K562 (cell line): Measurements from ENCODE around the gene TMEM131. TPM values are rescaled to one million over a fixed set of nuclear protein-coding genes. Genes with fewer than 3 reads are reported as not detected.

Experiments used
- ADNP ChIP-seq: fragments of 200-800 bp; sonication (Bioruptor generic); IDR thresholded peaks from 2 replicates; pipeline ENCODE4 v1.6.1; 2016; ENCODE audit warnings: missing genetic modification characterization, missing compliant biosample characterization
- CREM ChIP-seq: IDR thresholded peaks from 2 replicates; pipeline ENCODE4 v1.6.1; 2014; ENCODE audit warnings: antibody characterized with exemption, low read depth
- MYBL2 ChIP-seq, 2 experiments: fragments of 450-650 bp in 1 of 2; sonication (generic) in 1 of 2; formaldehyde crosslinking in 1 of 2; IDR thresholded peaks; 2 replicates each; pipeline versions ENCODE4 v1.6.1 to v1.8.1; 2017 to 2022; ENCODE audit warnings: borderline replicate concordance in 1 of 2, inconsistent platforms in 1 of 2, low read depth in 1 of 2, mild to moderate bottlenecking in 1 of 2, missing genetic modification reagents in 1 of 2, moderate library complexity in 1 of 2
- NR2C2 ChIP-seq, 2 experiments: fragments of 200-800 bp in 1 of 2; sonication (Bioruptor generic) in 1 of 2; sonication (generic) in 1 of 2; formaldehyde crosslinking in 1 of 2; IDR thresholded peaks; 2 replicates each; pipeline versions ENCODE4 v1.6.1 to v1.8.0; 2016 to 2022; ENCODE audit warnings: mild to moderate bottlenecking in 1 of 2, missing compliant biosample characterization in 1 of 2, missing genetic modification characterization in 1 of 2, missing genetic modification reagents in 1 of 2
- SAFB ChIP-seq: fragments of 200-400 bp; formaldehyde crosslinking; IDR thresholded peaks from 2 replicates; pipeline ENCODE4 v1.6.1; 2017; ENCODE audit warnings: low read depth, low read length, borderline replicate concordance
- SAFB2 ChIP-seq: fragments of 200-400 bp; formaldehyde crosslinking; IDR thresholded peaks from 2 replicates; pipeline ENCODE4 v1.6.1; 2018; ENCODE audit warnings: borderline replicate concordance, low read length, low read depth, moderate library complexity; ENCODE audit not compliant: severe bottlenecking
- SP1 ChIP-seq: sonication (generic); formaldehyde crosslinking; IDR thresholded peaks from 2 replicates; pipeline ENCODE4 v1.8.1; 2022; ENCODE audit warnings: mild to moderate bottlenecking, missing genetic modification reagents
- SUPT5H ChIP-seq: fragments of 450-650 bp; IDR thresholded peaks from 2 replicates; pipeline ENCODE4 v1.6.1; 2016
- THAP7 ChIP-seq: fragments of 250-450 bp; sonication (Bioruptor Pico); IDR thresholded peaks from 2 replicates; pipeline ENCODE4 v1.5.0; 2021
- TOE1 ChIP-seq, 2 experiments: fragments of 450-650 bp in 1 of 2; sonication (generic) in 1 of 2; formaldehyde crosslinking in 1 of 2; IDR thresholded peaks; 2 replicates each; pipeline versions ENCODE4 v1.7.1 to v1.8.0; 2016 to 2022; ENCODE audit warnings: borderline replicate concordance in 2 of 2, mild to moderate bottlenecking in 2 of 2, antibody characterized with exemption in 1 of 2, inconsistent platforms in 1 of 2, low read depth in 1 of 2, missing genetic modification reagents in 1 of 2, moderate library complexity in 1 of 2
- USF1 ChIP-seq: sonication (generic); formaldehyde crosslinking; IDR thresholded peaks from 2 replicates; pipeline ENCODE4 v1.9.0; 2022; ENCODE audit warnings: mild to moderate bottlenecking, missing genetic modification reagents
- ZBTB5 ChIP-seq: fragments of 450-650 bp; IDR thresholded peaks from 2 replicates; pipeline ENCODE4 v1.6.1; 2017; ENCODE audit warnings: antibody characterized with exemption
- ZMIZ1 ChIP-seq, 2 experiments: fragments of 150-350 bp in 1 of 2; IDR thresholded peaks; 2 replicates each; pipeline ENCODE4 v1.6.1; 2012 to 2016; ENCODE audit warnings: low read depth in 2 of 2, low read length in 2 of 2, mild to moderate bottlenecking in 1 of 2, moderate library complexity in 1 of 2
- ZNF639 ChIP-seq, 2 experiments: fragments of 200-800 bp in 1 of 2; sonication (Bioruptor generic) in 1 of 2; sonication (generic) in 1 of 2; formaldehyde crosslinking in 1 of 2; IDR thresholded peaks in 1 of 2; conservative IDR thresholded peaks in 1 of 2; 2 replicates each; pipeline versions ENCODE4 v1.5.0 to v1.6.1; 2016 to 2020; ENCODE audit warnings: missing compliant biosample characterization in 1 of 2, missing genetic modification characterization in 1 of 2, missing genetic modification reagents in 1 of 2
- polyA plus RNA-seq, 8 experiments: library from polyadenylated mRNA; depleted of rRNA in 4 of 8; stranded (reverse) in 5 of 8; unstranded in 3 of 8; fragments of >200 nt; fragmentation: Nextera tagmentation in 2 of 8; fragmentation: Illumina TruSeq in 1 of 8; extraction: Ambion mirVana in 2 of 8; extraction: Trizol in 1 of 8; gene quantifications; 2 replicates each; pipeline versions ENCODE4 v1.2.1 to v1.2.3, GENCODE V29; 2011 to 2014; ENCODE audit warnings: inconsistent platforms in 1 of 8, missing spikeins in 1 of 8
- total RNA-seq, 7 experiments: library from RNA; depleted of rRNA in 6 of 7; stranded (reverse); fragments of >200 nt in 6 of 7; fragmentation: Illumina TruSeq in 2 of 7; extraction: Trizol in 2 of 7; gene quantifications; 2 replicates each; pipeline versions ENCODE4 v1.2.1 to v1.2.3, GENCODE V29; 2011 to 2021; ENCODE audit warnings: low replicate concordance in 1 of 7

The TMEM131 gene
- total and polyA plus RNA-seq, 9 of the 15 experiments (the other 6 are each of a cell fraction or from before 2014, with no cell fraction given) = 2.5 to 21.1 (median 12.4) TPM

GRCh38 chr2:97995734-97996624, at the start of gene TMEM131 (continued):
- peak in 1 of 2 experiments; percentile 93; a peak in 2 of 4 replicates for TF ChIP-seq ZNF639 (CRISPR knock-in tag; conservative IDR thresholded peaks at IDR 0.05 in 1 of 2, IDR thresholded peaks at IDR 0.05 in 1 of 2)
- no peak for TF ChIP-seq ZMIZ1 (IDR thresholded peaks at IDR 0.05; ENCODE audit: low read depth in 2 of 2, low read length in 2 of 2)
- no peak for TF ChIP-seq MYBL2 (IDR thresholded peaks at IDR 0.05; ENCODE audit: low read depth)
- no peak for TF ChIP-seq MYBL2 (CRISPR knock-in tag; IDR thresholded peaks at IDR 0.05; ENCODE audit: borderline replicate concordance)
- TF ChIP-seq SUPT5H = peak; percentile 55
- peak; percentile 99 for TF ChIP-seq USF1 (CRISPR knock-in tag)
- peak; percentile 86; the same call in 1 of the 2 replicates for TF ChIP-seq TOE1 (IDR thresholded peaks at IDR 0.05; ENCODE audit: borderline replicate concordance)
- TF ChIP-seq TOE1 (CRISPR knock-in tag; IDR thresholded peaks at IDR 0.05; ENCODE audit: borderline replicate concordance, low read depth) = peak; percentile 54; the same call in 1 of the 2 replicates
- no peak for TF ChIP-seq ADNP (tag)
- no peak for TF ChIP-seq SAFB2
- TF ChIP-seq SAFB = no peak
- TF ChIP-seq NR2C2 (CRISPR knock-in tag; IDR thresholded peaks at IDR 0.05) = peak; percentile 88
- peak; percentile 95 for TF ChIP-seq NR2C2 (tag; IDR thresholded peaks at IDR 0.05)
- no peak for TF ChIP-seq THAP7 (CRISPR knock-in tag)
- TF ChIP-seq CREM = peak; percentile 93
- no peak for TF ChIP-seq ZBTB5
- peak; percentile 99 for TF ChIP-seq SP1 (CRISPR knock-in tag)
